Measurements from ENCODE around the gene MLH1.
"Not testable (repeated sequence)": the region's sequence is repeated elsewhere in the genome, so short reads cannot be mapped to it uniquely, and the experiment has no call there.

MLH1 gene

DNA sequence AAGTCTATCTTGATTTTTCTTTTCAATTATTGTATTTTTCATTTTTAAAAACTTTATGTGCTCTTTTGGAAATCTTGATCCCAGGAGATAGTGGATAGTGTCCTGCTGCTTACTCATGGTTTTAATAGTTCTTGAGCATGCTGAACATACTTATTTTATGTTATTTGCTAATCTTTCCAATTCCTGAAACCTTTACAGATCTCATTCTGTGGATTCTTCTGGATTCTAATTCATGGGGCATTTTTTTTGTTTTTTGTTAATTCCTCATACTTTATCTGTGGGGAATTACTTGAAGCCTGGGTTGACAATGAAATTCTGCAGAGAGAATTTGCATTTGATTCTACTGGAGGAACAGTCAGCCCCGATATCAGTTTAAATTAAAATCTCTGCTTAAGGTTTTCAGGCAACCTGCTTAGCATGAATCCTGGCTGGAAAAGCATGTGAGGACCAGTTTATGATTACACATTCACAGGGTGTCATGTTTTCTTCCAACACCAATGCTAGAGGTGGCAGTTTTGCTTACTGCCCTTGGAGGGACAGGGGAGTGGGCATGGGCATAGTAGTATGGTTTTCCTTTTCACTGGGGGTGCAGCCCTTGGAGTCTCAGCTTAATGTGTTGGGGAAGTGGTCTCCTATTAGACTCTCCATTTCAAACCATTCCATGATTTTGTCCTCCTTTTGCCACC, 46.0 kb downstream of the MLH1 start:
- DNase-seq (ENCODE audit: low read depth): no peak

- no peak for DNase-seq (ENCODE audit: low read depth)
These were observed 46.9 kb downstream of the MLH1 start for GRCh38 chr3:37040231-37040630.

- DNase-seq (ENCODE audit: low read depth): no peak
These were observed 48.4 kb downstream of the MLH1 start for GRCh38 chr3:37041546-37042195.

DNA sequence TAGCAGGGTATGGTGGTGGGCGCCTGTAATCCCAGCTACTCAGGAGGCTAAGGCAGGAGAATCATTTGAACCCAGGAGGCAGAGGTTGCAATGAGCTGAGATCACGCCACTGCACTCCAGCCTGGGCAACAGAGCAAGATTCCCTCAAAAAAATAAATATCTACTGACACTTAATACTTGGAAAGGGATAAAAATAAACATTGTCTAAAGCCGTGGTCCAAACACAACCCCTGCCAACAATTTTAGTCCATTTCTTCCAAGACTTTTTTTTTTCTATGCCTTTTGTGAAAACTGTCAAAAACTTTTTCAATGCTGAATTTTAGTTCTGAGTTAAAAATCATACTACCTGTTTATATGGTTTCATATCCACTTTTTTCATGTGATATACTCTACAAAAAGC, 49.4 kb downstream of the MLH1 start:
- not testable (repeated sequence) for DNase-seq (ENCODE audit: low read depth)

- DNase-seq (ENCODE audit: low read depth): no peak
These were observed 57.0 kb downstream of the MLH1 start for GRCh38 chr3:37050282-37050681.

- no peak for DNase-seq (ENCODE audit: low read depth)
These were observed 59.5 kb downstream of the MLH1 start for GRCh38 chr3:37052860-37053259.

- no peak for DNase-seq (ENCODE audit: low read depth)
These were observed 60.0 kb downstream of the MLH1 start for GRCh38 chr3:37053337-37053736.

GRCh38 chr3:37053753-37054152, 60.4 kb downstream of the MLH1 start:
- no peak for DNase-seq (ENCODE audit: low read depth)

DNA sequence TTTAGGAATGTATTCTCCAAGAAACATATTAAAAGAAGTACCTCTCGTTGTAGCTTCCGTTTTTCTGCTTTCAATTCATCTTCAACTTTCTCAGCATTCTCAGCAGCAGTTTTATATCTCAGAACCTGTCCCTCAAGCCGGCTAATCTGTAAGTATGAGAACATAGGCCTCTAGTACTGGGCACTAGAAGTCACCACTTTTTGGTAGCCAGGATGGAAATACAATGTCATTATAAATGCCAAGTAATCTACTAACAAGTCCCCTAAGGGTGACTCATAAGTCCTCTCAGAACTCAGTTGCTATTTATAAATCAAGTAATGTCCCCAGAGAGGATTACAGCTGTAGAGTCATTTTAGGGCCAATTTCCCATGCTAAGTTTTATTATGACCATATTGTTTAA, 61.1 kb downstream of the MLH1 start:
- no peak for DNase-seq (ENCODE audit: low read depth)

DNA sequence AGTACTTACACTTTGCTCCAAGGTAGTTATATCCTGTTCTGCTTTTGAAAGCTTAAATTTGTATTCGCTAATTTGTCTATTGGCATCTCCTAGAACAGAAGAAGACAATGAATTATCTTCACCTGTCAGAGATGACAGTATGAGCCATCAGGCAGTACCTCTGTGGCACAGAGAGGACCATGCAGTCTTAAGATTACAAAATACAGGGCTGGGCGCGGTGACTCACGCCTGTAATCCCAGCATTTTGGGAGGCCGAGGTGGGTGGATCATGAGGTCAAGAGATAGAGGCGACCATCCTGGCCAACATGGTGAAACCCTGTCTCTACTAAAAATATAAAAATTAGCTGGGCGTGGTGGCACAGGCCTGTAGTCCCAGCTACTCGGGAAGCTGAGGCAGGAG, 61.8 kb downstream of the MLH1 start:
- not testable (repeated sequence) for DNase-seq (ENCODE audit: low read depth)

GRCh38 chr3:37056826-37057225, 63.5 kb downstream of the MLH1 start:
- DNase-seq (ENCODE audit: low read depth): no peak

DNA sequence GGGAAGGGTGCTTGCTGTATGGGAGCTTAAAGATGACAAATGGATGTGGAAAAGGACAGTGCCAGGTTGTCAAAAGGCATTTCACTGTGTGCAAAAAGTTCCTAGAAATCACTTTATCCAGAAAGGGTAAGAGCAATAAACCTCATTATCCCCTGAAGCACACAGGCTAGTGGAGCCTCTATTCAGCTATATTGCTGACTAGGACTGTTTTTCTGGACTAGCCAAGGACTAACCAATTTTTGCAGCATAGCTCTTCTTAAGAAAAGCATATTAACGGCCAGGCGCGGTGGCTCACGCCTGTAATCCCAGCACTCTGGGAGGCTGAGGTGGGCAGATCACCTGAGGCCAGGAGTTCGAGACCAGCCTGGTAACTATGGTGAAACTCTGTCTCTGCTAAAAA, 64.8 kb downstream of the MLH1 start:
- no peak for DNase-seq (ENCODE audit: low read depth)

DNA sequence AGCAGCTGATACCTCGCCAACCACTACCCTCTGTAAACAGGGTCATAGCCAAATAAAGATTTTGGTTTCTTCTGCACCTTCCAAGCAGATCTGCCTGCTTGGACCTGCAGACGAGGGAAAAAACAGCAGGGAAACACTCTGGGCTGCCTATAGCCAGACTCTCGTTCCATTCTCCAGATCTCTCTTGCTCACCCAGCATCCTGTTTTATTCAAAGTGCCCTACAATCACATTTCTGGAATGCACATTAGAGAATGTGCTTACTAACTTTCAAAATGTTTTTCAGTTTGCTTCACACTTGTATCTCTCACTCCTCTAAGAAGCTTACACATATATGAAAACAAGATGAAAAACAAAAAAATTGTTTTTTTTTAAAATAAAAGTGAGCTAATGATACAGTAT, 71.4 kb downstream of the MLH1 start:
- no peak for DNase-seq (ENCODE audit: low read depth)

DNA sequence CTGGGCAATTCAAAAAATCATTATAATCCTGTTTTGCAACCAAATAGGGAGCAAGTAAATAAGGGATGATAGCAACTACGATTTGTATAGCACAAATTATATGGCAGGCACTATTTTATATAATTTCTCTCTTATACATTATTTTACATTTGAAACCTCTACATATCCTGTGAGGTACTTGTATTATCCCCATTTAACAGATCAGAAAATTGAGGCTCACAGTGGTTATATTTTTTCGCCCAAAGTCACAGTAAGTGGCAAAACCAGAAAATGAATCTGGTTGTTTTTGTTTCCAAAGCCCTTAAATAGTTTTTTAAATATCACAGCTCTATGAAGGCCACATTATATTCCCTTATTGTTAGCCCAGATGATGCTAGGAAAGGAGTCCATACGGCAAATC, 74.3 kb downstream of the MLH1 start:
- DNase-seq (ENCODE audit: low read depth): no peak

GRCh38 chr3:37068031-37068430, 74.7 kb downstream of the MLH1 start:
- no peak for DNase-seq (ENCODE audit: low read depth)

DNA sequence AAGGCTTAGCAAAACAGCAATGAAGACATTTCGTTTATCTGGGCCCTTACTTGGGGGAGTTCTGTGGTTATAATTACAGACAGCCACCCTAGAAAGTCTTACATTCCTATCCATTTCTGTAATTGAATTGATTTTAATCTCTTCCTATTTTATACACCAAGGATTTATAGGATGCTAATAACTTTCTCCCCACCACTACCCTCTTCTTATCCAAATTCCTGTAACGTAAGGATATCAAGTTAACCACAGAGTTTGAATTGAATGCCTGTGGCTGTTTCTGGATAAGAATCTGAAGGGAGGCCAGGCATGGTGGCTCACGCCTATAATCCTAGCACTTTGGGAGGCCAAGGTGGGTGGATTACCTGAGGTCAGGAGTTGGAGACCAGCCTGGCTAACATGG, 78.6 kb downstream of the MLH1 start:
- DNase-seq (ENCODE audit: low read depth): no peak

DNA sequence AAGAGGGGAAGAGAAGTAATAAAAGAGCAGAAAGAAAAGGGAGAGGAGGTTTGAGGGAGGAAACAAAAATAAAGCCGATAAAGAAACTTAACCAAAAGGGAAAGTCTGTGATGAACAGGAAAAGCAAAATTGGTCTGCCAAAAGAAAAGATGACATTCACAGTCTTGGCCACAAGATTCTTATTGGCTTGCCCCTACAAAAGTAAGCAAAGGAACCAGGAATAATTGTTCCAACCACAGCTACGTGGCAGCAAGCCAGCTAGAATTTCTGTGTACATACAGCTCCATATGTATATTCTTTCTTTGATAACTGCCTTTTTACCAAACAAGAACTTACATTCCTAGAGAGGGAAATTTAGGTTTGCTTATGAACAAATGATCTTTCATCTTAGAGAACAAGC, 79.6 kb downstream of the MLH1 start:
- no peak for DNase-seq (ENCODE audit: low read depth)

GRCh38 chr3:37074178-37074577, 80.9 kb downstream of the MLH1 start:
- DNase-seq (ENCODE audit: low read depth): no peak

- no peak for DNase-seq (ENCODE audit: low read depth)
These were observed 82.6 kb downstream of the MLH1 start for GRCh38 chr3:37075955-37076354.

DNA sequence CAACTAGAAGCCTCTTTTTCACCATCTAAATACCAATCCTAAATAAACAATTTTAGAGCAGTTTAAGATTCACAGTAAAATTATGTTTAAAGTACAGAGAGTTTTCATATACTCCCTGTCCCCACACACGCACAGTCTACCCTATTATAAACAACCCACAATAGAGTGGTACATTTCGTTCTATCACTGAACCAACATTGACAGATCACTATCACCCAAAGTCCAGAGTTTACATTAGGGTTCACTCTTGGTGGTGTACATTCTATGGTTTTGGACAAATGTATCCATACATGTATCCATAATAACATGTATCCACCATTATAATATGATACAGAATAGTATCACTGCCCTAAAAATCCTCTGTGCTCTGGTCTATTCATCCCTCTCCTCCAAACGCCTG, 89.0 kb downstream of the MLH1 start:
- no peak for DNase-seq (ENCODE audit: low read depth)

DNA sequence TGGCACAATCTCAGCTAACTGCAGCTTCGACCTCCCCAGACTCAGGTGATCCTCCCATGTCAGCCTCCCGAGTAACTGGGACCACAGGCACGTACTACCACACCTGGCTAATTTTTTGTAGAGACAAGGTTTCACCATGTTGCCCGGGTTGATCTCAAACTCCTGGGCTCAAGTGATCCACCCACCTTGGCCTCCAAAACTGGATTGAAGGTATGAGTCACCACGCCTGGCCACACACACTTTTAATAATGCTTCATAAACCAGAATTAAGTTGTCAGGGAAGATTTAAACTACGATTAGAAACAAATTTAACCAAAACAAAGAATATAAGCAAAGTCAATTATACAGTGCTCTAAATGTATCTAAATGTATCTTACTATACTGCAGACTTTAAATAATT, 93.6 kb downstream of the MLH1 start:
- DNase-seq (ENCODE audit: low read depth): no peak

DNA sequence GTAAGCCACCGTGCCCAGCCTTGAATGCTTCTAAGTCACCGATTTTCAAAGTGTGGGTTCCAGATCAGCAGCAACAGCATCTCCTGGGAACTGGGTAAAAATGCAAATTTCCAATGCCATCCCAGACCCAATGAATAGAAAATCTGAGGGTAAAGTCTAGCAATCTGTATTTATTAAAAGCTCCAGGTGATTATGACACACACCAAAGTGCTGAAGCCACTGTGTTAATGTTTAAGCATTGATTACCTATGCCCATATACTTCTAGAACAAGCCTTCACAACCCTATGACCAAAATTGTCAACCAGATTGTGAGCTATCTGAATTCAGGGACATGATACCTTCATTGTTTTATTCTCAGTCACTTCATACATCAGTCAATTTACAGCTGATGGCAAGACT, 94.6 kb downstream of the MLH1 start:
- DNase-seq (ENCODE audit: low read depth): no peak

DNA sequence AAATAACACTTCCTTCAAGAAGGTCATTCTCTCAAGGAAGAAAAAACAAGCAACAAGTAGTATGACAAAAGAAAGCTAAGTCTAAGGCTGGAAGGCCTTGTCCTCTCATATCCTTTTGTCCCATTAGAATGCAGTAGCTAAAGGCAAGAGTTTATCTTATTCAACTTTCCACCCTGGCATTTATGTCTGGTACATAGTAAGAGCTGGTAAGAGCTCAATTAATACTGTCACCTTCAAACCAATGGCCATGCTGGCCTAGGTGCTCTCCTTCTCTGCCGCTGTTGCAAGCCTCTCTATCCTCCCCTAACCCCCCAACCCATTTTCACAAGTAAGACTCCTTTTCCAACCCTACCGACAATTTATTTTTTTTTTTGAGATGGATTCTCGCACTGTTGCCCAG, 99.2 kb downstream of the MLH1 start:
- no peak for DNase-seq (ENCODE audit: low read depth)

DNA sequence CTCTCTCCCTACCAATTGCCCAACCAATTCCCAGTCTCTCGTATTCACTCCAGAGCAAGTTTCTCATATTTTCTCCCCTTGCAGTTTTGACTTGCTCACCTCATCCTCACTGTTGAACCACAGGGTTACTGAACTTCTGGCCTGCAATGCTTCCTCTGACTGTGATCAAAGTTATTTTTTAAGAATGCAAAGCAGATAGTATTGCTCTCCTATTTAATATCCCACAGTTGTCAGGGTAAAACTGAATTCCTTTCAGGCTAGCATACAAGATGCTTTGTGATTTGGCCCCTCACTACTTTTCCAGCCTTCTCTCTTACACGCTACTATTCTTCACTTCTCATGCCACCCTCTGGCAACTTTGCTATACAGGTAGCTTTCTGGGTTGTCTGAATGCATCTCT, 100.2 kb downstream of the MLH1 start:
- DNase-seq (ENCODE audit: low read depth): no peak
